B cell (primary cell): ENCODE results near the gene DNAJC16. TPM values are rescaled to one million over a fixed set of nuclear protein-coding genes. Genes with fewer than 3 reads are reported as not detected.

Experiments used
- ATAC-seq: fragments of 200-7000 bp; cut with Tn5 transposase; one replicate; pipeline ENCODE4 v1.10.0; 2021; ENCODE audit warnings: low read depth, mild to moderate bottlenecking, moderate number of reproducible peaks, moderate library complexity
- CTCF ChIA-PET: fragments of 350-600 bp; sonication (Branson Sonifier 250); formaldehyde crosslinking; loops from one replicate; lab custom pipeline; 2021; ENCODE audit warnings: antibody characterized with exemption, inconsistent platforms; lab: Charles Lee
- POLR2A ChIA-PET: fragments of 350-600 bp; sonication (Branson Sonifier 250); formaldehyde crosslinking; loops from one replicate; lab custom pipeline; 2021; ENCODE audit warnings: antibody characterized with exemption; lab: Charles Lee
- DNase-seq: peaks from one replicate; pipeline ENCODE4 v3.0.0; 2013
- H2AFZ ChIP-seq: 2 replicates; pipeline ENCODE4 v1.6.1; 2012; ENCODE audit warnings: mild to moderate bottlenecking, low read depth, low read length; ENCODE audit not compliant: insufficient read depth, poor library complexity, severe bottlenecking
- H3K27ac ChIP-seq, 2 donors: 1 replicate in 1 of 2; 2 replicates in 1 of 2; pipeline ENCODE4 v1.5.1; 2012 to 2013; ENCODE audit warnings: low read length in 2 of 2, mild to moderate bottlenecking in 2 of 2, moderate library complexity in 1 of 2
- H3K27me3 ChIP-seq, 4 experiments: fragments of 200-600 bp in 1 of 4; sonication (generic) in 1 of 4; replicated peaks in 1 of 4; 1 replicate in 2 of 4; 2 replicates in 2 of 4; pipeline versions ENCODE4 v1.6.1 to v1.7.0; 2013 to 2016; ENCODE audit warnings: low read length in 3 of 4, mild to moderate bottlenecking in 2 of 4, mixed read lengths in 1 of 4, moderate library complexity in 1 of 4; ENCODE audit not compliant: insufficient read depth in 4 of 4, control insufficient read depth in 3 of 4; ENCODE audit errors: control extremely low read depth in 1 of 4
- H3K36me3 ChIP-seq, 2 experiments: replicated peaks in 1 of 2; 1 replicate in 1 of 2; 2 replicates in 1 of 2; pipeline versions ENCODE4 v1.6.1 to v1.7.1; 2013; ENCODE audit warnings: low read length in 1 of 2; ENCODE audit not compliant: insufficient read depth in 2 of 2, control insufficient read depth in 1 of 2; ENCODE audit errors: control extremely low read depth in 1 of 2, extremely low read depth in 1 of 2
- H3K4me1 ChIP-seq, 2 donors: fragments of 200-600 bp in 1 of 2; sonication (generic) in 1 of 2; 1 replicate in 1 of 2; 2 replicates in 1 of 2; pipeline versions ENCODE4 v1.5.1 to v1.6.1; 2013 to 2017; ENCODE audit warnings: low read length in 2 of 2; ENCODE audit not compliant: control insufficient read depth in 2 of 2, insufficient read depth in 2 of 2
- H3K4me2 ChIP-seq: replicated peaks from 2 replicates; pipeline ENCODE3; 2012; ENCODE audit warnings: mild to moderate bottlenecking, low read depth, low read length; ENCODE audit not compliant: poor library complexity, severe bottlenecking
- H3K4me3 ChIP-seq, 5 experiments: fragments of 200-600 bp in 1 of 5; sonication (generic) in 1 of 5; 1 replicate in 3 of 5; 2 replicates in 2 of 5; pipeline versions ENCODE4 v1.5.1 to v1.7.0; 2011 to 2016; ENCODE audit warnings: low read length in 4 of 5, mild to moderate bottlenecking in 4 of 5, low read depth in 2 of 5, control low read depth in 1 of 5, moderate library complexity in 1 of 5; ENCODE audit not compliant: insufficient read depth in 1 of 5; ENCODE audit errors: control extremely low read depth in 1 of 5, extremely low read depth in 1 of 5
- H3K79me2 ChIP-seq: fragments of 200-600 bp; sonication (generic); one replicate; pipeline ENCODE4 v1.6.0; 2016; ENCODE audit warnings: low read length; ENCODE audit not compliant: control insufficient read depth, insufficient read depth
- H3K9ac ChIP-seq: fragments of 200-600 bp; sonication (generic); 2 replicates; pipeline ENCODE4 v1.6.1; 2017; ENCODE audit warnings: mild to moderate bottlenecking, low read length, moderate library complexity
- H3K9me3 ChIP-seq, 3 donors: one replicate each; pipeline versions ENCODE4 v1.6.1 to v1.7.1; 2013; ENCODE audit warnings: low read length in 2 of 3; ENCODE audit not compliant: control insufficient read depth in 2 of 3, insufficient read depth in 1 of 3; ENCODE audit errors: control extremely low read depth in 1 of 3
- H4K20me1 ChIP-seq: 2 replicates; pipeline ENCODE4 v1.6.0; 2012; ENCODE audit warnings: mild to moderate bottlenecking, low read length; ENCODE audit not compliant: insufficient read depth, control insufficient read depth, poor library complexity, severe bottlenecking
- H3K27ac Mint-ChIP-seq: one replicate; pipeline ENCODE4 v1.8.0; 2021; ENCODE audit warnings: mixed read lengths
- H3K27me3 Mint-ChIP-seq: one replicate; pipeline ENCODE4 v1.8.0; 2021; ENCODE audit warnings: mixed read lengths
- H3K4me1 Mint-ChIP-seq: one replicate; pipeline ENCODE4 v1.8.0; 2021; ENCODE audit warnings: mixed read lengths
- H3K4me3 Mint-ChIP-seq: one replicate; pipeline ENCODE4 v1.8.0; 2021; ENCODE audit warnings: mixed read lengths
- H3K9me3 Mint-ChIP-seq: one replicate; pipeline ENCODE4 v1.8.0; 2022; ENCODE audit warnings: mixed read lengths; ENCODE audit not compliant: insufficient read depth
- EZH2 ChIP-seq: IDR thresholded peaks from 2 replicates; pipeline ENCODE4 v1.6.1; 2012; ENCODE audit warnings: borderline replicate concordance, low read depth, mild to moderate bottlenecking, moderate library complexity, low read length; ENCODE audit not compliant: insufficient read depth, poor library complexity, severe bottlenecking
- WGBS: methylation state at CpG from one replicate; pipeline ENCODE4 v1.1.5; 2013; ENCODE audit warnings: missing lambda C conversion rate; ENCODE audit not compliant: insufficient coverage; 5-methylcytosine and 5-hydroxymethylcytosine counted together
- intact Hi-C: fragments of 100-400 bp; cut with micrococcal nuclease; formaldehyde crosslinking; loops from one replicate; pipeline ENCODE4 v1.10.0; 2022
- polyA plus RNA-seq: library from polyadenylated mRNA; depleted of rRNA; stranded (reverse); fragments of >200 nt; gene quantifications from 2 replicates; pipeline ENCODE4 v1.2.3, GENCODE V29; 2012
- total RNA-seq, 2 donors: library from RNA; stranded (reverse); fragments of 120-200 nt in 1 of 2; gene quantifications; 1 replicate in 1 of 2; 2 replicates in 1 of 2; pipeline versions ENCODE4 v1.2.3 to v1.2.4, GENCODE V29; 2013 to 2022
- TF ChIP-seq, protein P1 (sequence below): fragments of 200-600 bp; IDR thresholded peaks from one replicate; pipeline ENCODE4 v1.8.0; 2022; ENCODE audit warnings: antibody characterized with exemption, mild to moderate bottlenecking

The DNAJC16 gene
- total and polyA plus RNA-seq, 2 donors (not counting 1 experiment from before 2014, with no cell fraction given): 16.9 to 47.1 TPM

DNA sequence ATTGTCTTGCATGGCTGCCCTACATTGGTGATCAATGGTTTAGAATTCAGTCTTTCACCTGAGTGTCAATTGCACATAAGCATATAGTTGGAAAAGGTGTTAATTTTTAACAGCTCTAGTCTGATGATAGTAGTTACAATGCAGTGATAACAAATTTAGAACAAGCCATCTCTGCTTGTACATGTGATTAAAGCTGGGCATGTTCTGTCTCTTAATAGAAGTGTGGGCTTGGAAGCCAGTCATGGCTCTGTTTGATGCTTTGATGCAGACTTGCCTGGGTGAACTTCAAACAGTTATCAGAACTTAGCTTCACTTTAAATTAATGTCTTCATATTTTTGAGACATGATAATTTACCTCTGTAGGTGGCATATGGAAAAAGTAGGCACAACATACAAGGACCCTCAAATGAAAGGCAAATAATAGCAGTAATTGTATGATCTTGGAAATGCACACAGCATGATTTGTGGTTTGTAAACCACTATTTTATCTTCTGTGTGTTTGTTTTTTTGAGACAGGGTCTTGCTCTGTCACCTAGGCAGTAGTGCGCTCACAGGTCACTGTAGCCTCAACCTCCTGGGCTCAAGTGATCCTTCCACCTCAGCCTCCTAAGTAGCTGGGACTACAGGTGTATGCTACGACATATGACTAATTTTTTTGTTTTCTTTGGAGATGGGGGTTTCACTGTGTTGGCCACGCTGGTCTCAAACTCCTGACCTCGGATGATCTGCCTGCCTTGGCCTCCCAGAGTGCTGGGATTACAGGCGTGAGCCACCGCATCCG is 94.4 kb downstream of the DNAJC16 start:
- Mint-ChIP-seq H3K4me1 (peaks cover 58% of the 10 kb centered on the region), H3K4me3 (peak overlapping the region; percentile 33), H3K27ac (peak overlapping the region; percentile 8), H3K9me3 (no peaks in the 10 kb centered on the region), H3K27me3 (no peaks in the 10 kb centered on the region)
- no peaks in the 10 kb centered on the region for H3K27me3 ChIP-seq
- DNase-seq (no peak), ATAC-seq (no peak)
- H3K36me3 ChIP-seq: peaks cover 0 to 9% of the 10 kb centered on the region in 2 experiments
- H4K20me1 ChIP-seq: peaks cover 35% of the 10 kb centered on the region
- CTCF ChIA-PET: interaction anchor here (0.8 kb wide), 1 partner anchor 28 kb away, joined by 3 read pairs; no protein-coding TSS in a partner anchor
- no peak overlapping the region for H2AFZ ChIP-seq
- no peak for TF ChIP-seq EZH2
- TF ChIP-seq, protein P1, sequence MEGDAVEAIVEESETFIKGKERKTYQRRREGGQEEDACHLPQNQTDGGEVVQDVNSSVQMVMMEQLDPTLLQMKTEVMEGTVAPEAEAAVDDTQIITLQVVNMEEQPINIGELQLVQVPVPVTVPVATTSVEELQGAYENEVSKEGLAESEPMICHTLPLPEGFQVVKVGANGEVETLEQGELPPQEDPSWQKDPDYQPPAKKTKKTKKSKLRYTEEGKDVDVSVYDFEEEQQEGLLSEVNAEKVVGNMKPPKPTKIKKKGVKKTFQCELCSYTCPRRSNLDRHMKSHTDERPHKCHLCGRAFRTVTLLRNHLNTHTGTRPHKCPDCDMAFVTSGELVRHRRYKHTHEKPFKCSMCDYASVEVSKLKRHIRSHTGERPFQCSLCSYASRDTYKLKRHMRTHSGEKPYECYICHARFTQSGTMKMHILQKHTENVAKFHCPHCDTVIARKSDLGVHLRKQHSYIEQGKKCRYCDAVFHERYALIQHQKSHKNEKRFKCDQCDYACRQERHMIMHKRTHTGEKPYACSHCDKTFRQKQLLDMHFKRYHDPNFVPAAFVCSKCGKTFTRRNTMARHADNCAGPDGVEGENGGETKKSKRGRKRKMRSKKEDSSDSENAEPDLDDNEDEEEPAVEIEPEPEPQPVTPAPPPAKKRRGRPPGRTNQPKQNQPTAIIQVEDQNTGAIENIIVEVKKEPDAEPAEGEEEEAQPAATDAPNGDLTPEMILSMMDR: no peak
- H3K9ac ChIP-seq: no peak overlapping the region
- peak overlapping the region; percentile 3 for H3K4me2 ChIP-seq
- H3K27ac ChIP-seq: peak overlapping the region in 1 of 2 donors; percentile 88
- H3K79me2 ChIP-seq: peaks cover 78% of the 10 kb centered on the region
- peaks cover 31 to 39% of the 10 kb centered on the region in 2 donors for H3K4me1 ChIP-seq
- no peak overlapping the region for H3K4me3 ChIP-seq
- intact Hi-C loops: no loop called here
- WGBS: no CpG with 5 or more reads among the region's 7 CpGs
- POLR2A ChIA-PET: interaction anchor here (0.5 to 0.6 kb wide), 2 partner anchors 15 to 65 kb away, joined by 3 read pairs; no protein-coding TSS in a partner anchor
- no peaks in the 10 kb centered on the region for H3K9me3 ChIP-seq

DNA sequence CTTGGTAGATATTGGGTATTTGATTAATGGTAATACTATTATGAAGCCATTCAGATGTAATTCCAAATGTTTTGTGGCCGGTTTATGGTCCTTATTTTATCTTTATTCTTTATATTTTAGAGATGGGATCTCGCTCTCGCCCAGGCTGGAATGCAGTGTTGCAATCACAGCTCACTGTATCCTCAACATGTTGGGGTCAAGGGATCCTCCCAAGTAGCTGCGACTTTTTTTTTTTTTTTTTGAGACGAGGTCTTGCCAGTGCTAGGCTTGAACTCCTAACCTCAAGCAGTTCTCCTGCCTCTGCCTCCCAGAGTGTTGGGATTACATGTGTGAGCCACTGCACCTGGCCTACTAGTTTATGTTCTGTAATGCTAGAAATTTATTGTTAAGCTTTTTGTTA is 95.3 kb downstream of the DNAJC16 start:
- H3K27ac Mint-ChIP-seq: no peak overlapping the region
- Histone ChIP-seq H3K79me2 (peaks cover 87% of the 10 kb centered on the region), H3K9ac (no peak overlapping the region), H3K4me2 (no peak overlapping the region), H3K27ac (no peak overlapping the region), H3K36me3 (peaks cover 7 to 15% of the 10 kb centered on the region in 2 experiments), H4K20me1 (peaks cover 44% of the 10 kb centered on the region), H2AFZ (no peak overlapping the region), H3K4me1 (peaks cover 27 to 39% of the 10 kb centered on the region in 2 donors), H3K27me3 (no peaks in the 10 kb centered on the region), H3K9me3 (no peaks in the 10 kb centered on the region), H3K4me3 (no peak overlapping the region)
- ChIA-PET CTCF (interaction anchor here (0.6 kb wide), 1 partner anchor 75 kb away, joined by 3 read pairs; no protein-coding TSS in a partner anchor), POLR2A (interaction anchor here (0.6 kb wide), 1 partner anchor 12 kb away, joined by 3 read pairs; no protein-coding TSS in a partner anchor)
- H3K27me3 Mint-ChIP-seq: no peaks in the 10 kb centered on the region
- TF ChIP-seq, protein P1: no peak
- TF ChIP-seq EZH2: no peak
- intact Hi-C loops: no loop called here
- H3K4me3 Mint-ChIP-seq: no peak overlapping the region
- H3K9me3 Mint-ChIP-seq: no peaks in the 10 kb centered on the region
- no CpG with 5 or more reads among the region's 5 CpGs for WGBS
- H3K4me1 Mint-ChIP-seq: peaks cover 62% of the 10 kb centered on the region
- DNase-seq (no peak), ATAC-seq (no peak)
